ENCODE measurements around the gene GNAL. TPM values are rescaled to one million over a fixed set of nuclear protein-coding genes. Genes with fewer than 3 reads are reported as not detected.

Gene GNAL
- total RNA-seq, 2 donors from 2014 or later = 4.2 to 14.3 TPM

- WGBS = 93% methylated on average over 8 of the region's 8 CpGs
- DNase-seq (ENCODE audit: low spot score) = no peak
- TF ChIP-seq POLR2A (IDR thresholded peaks at IDR 0.05) (no peak), POLR2AphosphoS5 (IDR thresholded peaks at IDR 0.05) (no peak), CTCF (IDR thresholded peaks at IDR 0.05) (no peak)
- Histone ChIP-seq H3K4me1 (replicated peaks) (no peaks in the 10 kb centered on the region), H3K36me3 (no peaks in the 10 kb centered on the region), H3K4me3 (no peak overlapping the region), H3K27me3 (replicated peaks; ENCODE audit: insufficient read depth) (peaks cover 6% of the 10 kb centered on the region), H3K27ac (no peak overlapping the region), H3K9me3 (no peaks in the 10 kb centered on the region)
- intact Hi-C loops (cut with DNase I) = no loop called here
Observed at GRCh38 chr18:11672198-11672597, 16.9 kb upstream of the GNAL start.

GRCh38 chr18:11672846-11673454 is 16.1 kb upstream of the GNAL start:
- Histone ChIP-seq H3K27ac (no peak overlapping the region), H3K36me3 (no peaks in the 10 kb centered on the region), H3K4me3 (no peak overlapping the region), H3K9me3 (no peaks in the 10 kb centered on the region), H3K27me3 (replicated peaks; ENCODE audit: insufficient read depth) (peaks cover 6% of the 10 kb centered on the region), H3K4me1 (replicated peaks) (no peaks in the 10 kb centered on the region)
- DNase-seq (ENCODE audit: low spot score) = no peak
- TF ChIP-seq POLR2A (IDR thresholded peaks at IDR 0.05) (no peak), CTCF (IDR thresholded peaks at IDR 0.05) (no peak), POLR2AphosphoS5 (IDR thresholded peaks at IDR 0.05) (no peak)
- 59% methylated on average over 8 of the region's 8 CpGs for WGBS
- intact Hi-C loops (cut with DNase I) = no loop called here

GRCh38 chr18:11673560-11673959 is 15.5 kb upstream of the GNAL start:
- no peaks in the 10 kb centered on the region for H3K4me1 ChIP-seq (replicated peaks)
- 80% methylated on average over 9 of the region's 9 CpGs for WGBS
- no peak for DNase-seq (ENCODE audit: low spot score)

GRCh38 chr18:11674119-11674518 is 14.9 kb upstream of the GNAL start:
- peaks cover 6% of the 10 kb centered on the region for H3K27me3 ChIP-seq (replicated peaks; ENCODE audit: insufficient read depth)
- WGBS = 73% methylated on average over 3 of the region's 3 CpGs

More at GRCh38 chr18:11673560-11673959, 15.5 kb upstream of the GNAL start:
- Histone ChIP-seq H3K27ac (no peak overlapping the region), H3K9me3 (no peaks in the 10 kb centered on the region), H3K27me3 (replicated peaks; ENCODE audit: insufficient read depth) (peaks cover 6% of the 10 kb centered on the region), H3K4me3 (no peak overlapping the region), H3K36me3 (no peaks in the 10 kb centered on the region)
- no peak for TF ChIP-seq POLR2AphosphoS5 (IDR thresholded peaks at IDR 0.05)
- no peak for TF ChIP-seq POLR2A (IDR thresholded peaks at IDR 0.05)
- TF ChIP-seq CTCF (IDR thresholded peaks at IDR 0.05) = no peak
- intact Hi-C loops (cut with DNase I) = no loop called here

More at GRCh38 chr18:11674119-11674518, 14.9 kb upstream of the GNAL start:
- H3K27ac ChIP-seq = no peak overlapping the region
- DNase-seq (ENCODE audit: low spot score) = no peak
- TF ChIP-seq POLR2AphosphoS5 (IDR thresholded peaks at IDR 0.05) (no peak), POLR2A (IDR thresholded peaks at IDR 0.05) (no peak), CTCF (IDR thresholded peaks at IDR 0.05) (no peak)
- intact Hi-C loops (cut with DNase I) = no loop called here
- no peaks in the 10 kb centered on the region for H3K36me3 ChIP-seq
- no peak overlapping the region for H3K4me3 ChIP-seq
- H3K9me3 ChIP-seq = no peaks in the 10 kb centered on the region
- H3K4me1 ChIP-seq (replicated peaks) = no peaks in the 10 kb centered on the region
